Stimulated activated CD8-positive, alpha-beta memory T cell treated with anti-CD3 and anti-CD28 coated beads, Interleukin-7, amount 100 ng/mL, for 4 hours (primary cell): ENCODE results near the gene GASK1A.
"Not testable (repeated sequence)": the region's sequence is repeated elsewhere in the genome, so short reads cannot be mapped to it uniquely, and the experiment has no call there.

Experiments
- DNase-seq, 2 donors: peaks; one replicate each; pipeline ENCODE4 v3.0.0-alpha.2; 2020; ENCODE audit warnings: low read depth in 2 of 2

Gene GASK1A

DNA sequence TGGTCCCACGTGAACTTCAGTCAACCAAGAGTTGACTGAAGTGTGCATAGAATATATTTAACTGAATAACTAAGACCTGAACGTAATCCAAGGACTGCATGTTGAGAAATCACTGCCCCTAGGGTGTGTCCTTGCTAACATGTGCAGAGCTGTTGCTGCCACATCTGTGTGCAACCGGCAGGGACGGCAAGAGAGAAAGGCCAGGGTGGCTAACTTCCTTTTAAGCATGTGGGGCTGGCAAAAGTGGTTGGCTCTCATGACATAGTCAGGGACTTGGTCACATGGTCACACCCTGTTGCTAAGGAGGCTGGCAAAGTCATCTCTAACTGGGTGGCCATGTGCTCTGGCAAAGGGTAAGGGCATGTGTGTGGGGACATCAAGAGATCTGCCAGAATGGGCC lies 52.4 kb downstream of the GASK1A start:
- DNase-seq, result no peak

DNA sequence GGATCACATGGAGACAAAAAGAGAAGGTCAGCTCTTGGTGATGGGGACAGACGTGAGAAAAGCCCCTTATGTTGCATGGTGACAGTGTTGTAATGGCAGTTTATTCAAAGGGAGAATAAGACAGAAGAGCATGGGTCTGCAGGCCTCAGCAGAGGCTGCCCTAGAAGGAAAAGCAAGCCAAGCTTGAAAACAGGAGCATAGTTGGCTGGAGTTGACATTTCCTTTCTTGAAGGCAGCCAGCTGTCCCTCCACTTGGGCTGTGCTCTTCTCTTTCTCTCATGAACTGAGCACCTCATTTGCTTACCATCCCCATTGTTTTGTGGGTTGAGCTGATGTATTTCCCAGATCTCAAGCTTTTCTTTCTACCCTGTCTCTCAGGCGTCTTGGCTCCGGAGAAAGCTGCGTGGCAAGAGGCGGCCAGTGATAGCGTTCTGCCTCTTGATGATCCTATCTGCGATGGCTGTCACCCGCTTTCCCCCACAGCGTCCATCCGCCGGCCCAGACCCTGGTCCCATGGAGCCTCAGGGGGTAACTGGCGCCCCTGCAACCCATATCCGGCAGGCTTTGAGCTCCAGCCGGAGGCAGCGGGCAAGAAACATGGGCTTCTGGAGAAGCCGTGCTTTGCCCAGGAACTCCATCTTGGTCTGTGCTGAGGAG lies 52.9 kb downstream of the GASK1A start:
- DNase-seq, result no peak

DNA sequence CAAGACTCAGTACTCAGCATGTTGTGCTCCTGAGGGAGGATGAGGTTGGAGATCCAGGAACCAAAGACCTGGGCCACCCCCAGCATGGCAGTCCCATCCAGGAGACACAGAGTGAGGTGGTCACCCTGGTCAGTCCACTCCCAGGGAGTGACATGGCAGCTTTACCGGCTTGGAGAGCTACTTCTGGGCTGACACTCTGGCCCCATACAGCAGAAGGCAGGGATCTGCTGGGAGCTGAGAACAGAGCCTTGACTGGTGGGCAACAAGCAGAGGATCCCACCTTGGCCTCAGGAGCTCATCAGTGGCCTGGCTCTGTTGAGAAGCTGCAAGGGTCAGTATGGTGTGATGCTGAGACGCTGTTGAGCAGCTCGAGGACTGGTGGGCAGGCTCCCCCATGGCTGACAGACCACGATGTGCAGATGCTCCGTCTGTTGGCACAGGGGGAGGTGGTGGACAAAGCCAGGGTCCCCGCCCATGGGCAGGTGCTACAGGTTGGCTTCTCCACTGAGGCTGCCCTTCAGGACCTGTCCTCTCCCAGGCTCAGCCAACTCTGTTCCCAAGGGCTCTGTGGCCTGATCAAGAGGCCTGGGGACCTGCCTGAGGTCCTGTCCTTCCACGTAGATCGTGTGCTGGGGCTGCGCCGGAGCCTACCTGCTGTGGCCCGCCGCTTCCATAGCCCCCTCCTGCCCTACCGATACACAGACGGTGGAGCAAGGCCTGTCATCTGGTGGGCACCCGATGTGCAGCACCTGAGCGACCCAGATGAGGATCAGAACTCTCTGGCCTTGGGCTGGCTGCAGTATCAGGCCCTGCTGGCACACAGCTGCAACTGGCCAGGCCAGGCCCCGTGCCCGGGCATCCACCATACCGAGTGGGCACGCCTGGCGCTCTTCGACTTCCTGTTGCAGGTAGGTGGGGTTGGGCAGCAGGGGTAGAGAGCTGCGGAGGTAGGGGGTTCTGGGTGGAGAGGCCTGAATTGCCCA lies 53.8 kb downstream of the GASK1A start:
- DNase-seq, result no peak

DNA sequence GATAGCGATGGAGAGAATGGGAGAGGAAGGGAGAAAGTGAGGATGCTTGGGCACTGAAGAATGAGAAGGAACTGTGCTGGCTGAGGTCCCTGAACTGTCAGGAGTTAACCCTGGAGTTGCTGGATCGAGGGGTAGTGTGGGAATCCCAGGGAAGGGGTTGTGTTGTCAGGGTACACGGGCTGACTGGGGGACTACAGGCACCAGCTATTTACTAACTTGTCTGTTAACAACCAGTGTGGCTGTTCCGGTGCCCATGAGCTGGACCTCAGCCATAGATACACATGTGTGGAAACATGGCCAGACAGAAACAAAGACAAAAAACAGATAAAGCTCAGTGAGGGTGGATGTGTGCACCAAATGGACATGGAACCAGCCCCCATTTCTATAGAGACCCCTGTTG lies 55.1 kb downstream of the GASK1A start:
- DNase-seq, result no peak

DNA sequence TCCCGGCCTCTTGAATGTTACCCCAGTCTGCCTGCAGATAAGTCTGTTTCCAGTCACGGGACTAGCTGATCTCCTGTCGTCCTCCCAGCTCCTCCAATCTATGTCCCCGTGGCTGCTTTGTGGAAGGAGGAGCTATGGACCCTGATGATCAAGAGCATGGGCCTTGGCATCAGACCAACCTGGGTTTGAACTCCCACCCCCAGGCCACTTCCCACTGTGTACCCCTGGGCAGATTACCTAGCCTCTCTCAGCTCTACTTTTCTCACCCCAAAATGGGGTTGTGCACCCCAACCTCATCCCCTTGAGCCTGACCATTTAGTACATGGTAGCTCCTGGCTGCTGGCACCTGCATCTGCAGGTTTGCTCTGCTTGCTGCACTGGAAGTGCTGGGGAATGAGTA lies 55.8 kb downstream of the GASK1A start:
- DNase-seq, result no peak

DNA sequence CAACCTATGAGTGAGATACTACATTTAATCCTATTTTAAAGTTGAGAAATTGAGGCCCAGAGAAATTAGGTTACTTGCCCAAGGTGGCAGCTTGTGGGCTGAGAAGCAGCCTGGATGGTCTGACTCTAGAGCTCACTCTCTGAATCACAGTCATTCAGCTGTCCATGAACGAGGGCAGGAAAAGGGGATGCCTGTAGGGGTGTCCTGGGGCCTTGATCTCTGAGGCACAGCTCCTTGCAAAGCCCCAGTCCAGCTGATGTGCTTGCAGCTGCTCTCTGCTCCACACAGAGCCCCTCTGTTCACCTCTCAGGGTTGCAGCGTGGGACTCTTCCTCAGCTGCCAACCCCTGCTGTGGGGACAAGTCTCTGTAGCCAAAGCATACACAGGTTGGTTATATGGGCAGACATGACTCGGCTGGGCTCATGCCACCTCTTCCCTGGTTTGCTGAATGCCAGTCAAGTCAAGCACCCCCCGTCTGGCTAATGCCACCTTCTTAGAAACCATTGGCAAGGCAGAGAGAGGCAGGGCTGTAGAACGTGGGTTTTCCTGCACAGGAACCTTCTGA lies 56.8 kb downstream of the GASK1A start:
- DNase-seq, result no peak

DNA sequence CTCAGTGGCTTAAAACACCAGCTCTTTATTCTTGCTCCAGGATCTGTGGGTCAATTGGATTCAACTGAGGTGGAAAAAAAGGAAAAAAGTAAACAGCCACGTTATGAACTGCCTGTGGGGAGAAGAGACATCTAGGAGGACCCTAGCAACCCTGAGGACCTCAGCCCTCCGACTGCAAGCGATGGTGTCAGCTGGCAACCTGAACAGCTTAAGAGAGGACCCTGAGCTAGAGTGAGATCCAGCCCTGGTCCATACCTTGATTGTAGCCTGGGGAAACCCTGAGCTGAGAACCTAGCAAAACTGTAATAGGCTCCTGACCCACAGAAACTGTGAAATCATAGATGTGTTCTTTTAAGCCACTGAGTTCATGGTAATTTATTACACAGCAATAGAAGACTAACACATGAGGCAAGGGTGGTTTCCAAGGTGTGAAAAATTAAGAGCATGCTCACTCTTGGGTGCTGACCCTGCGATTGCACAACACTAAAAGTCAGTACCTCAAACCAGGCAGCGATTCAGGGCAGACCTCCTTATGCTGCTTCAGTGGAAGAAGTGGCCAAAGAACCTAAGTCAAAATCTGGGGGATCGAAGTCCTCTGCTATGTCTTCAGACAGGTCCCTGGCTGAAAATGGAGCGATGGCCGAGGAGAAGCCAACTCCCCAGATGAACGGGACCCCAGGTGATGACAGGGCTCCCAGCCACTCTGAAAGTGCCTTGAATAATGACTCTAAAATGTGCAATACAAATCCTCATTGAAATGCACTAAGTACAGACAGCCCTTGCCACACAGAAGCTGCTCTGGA lies 57.7 kb downstream of the GASK1A start:
- DNase-seq, result no peak

DNA sequence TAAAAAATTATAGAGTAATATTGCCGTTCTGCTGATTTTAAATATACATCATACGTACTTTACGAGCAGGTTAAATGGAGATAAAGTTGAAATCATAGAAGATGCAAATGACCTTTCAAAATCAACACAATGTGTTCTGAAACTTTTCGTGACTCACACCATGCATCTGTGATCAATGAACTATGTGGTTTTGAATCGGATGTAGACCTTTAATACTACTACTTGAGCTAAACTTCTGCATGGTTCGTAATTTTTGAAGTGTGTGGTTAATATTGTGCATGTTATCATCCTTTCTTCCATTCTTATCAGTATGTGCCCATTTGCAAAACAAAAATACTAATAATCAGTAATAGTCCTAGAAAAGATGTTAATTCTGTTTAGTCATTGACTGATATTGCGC lies 58.9 kb downstream of the GASK1A start:
- DNase-seq, result no peak

DNA sequence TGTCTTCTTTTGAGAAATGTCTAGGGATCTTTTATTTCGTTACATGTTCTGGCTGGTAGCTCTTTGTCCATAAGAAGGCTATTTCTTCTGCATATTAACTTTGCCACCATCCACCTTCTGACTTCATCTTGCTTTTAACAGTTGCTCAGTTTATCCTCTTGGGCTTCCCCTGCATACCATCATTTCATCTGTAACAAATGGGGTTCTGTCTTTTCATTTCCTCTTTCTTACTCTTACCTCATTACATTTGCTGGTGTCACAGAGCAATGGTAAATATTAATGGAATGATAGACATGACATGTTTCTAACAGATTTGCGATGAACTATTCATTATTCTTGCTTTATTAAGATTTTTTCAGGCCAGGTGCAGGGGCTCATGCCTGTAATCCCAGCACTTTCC lies 62.4 kb downstream of the GASK1A start:
- no peak for DNase-seq

DNA sequence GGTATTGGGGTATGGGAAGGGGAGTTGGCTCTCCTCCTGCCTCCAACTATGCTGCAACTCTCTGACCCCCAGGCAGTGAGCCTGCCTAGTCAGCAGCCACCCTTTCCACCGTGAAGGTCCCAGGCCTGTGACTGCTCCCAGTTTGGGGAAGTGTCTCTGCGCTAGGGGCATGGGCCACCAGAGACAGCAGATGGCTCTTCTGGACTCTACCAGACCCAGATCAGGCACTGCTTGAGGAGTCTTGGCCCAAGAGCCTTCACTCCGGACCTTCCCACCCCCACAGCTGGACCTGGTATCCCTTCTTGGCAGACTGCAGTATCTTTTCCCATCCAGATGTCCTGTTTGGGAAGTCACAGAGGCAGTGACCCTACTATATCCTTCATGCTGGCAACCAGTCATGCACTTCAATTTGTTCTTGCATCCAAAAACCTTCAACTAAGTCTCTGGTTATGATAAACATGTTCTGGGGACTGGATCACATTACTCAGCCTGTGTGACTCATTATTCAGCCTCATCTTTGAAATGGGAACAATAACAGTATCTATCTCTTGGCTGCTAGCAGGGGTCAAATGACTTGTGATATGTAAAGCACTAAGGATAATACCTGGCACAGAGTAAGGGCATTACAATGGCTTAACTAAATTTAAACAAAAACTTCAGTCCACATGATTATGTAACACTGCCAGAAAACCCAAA lies 64.1 kb downstream of the GASK1A start:
- no peak for DNase-seq

DNA sequence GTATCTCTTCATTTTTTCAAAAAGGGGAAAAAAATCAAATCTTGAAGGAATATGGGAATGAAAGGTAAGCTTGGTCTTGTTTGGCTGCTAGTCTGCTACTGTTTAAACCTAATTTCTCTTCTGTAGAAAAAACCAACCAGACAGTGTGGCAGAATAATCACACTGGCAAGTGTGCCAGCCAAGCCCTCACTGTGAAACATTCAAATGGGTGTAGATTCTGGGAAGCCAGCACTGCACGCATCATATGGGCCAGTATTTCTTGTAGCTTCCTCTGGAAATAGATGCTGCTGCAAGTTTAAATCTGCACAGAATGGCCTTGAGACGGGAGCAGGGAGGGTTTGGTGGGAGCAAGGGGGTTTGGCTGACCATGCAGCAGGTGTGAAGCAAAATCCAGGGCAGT lies 64.7 kb downstream of the GASK1A start:
- DNase-seq, result no peak

DNA sequence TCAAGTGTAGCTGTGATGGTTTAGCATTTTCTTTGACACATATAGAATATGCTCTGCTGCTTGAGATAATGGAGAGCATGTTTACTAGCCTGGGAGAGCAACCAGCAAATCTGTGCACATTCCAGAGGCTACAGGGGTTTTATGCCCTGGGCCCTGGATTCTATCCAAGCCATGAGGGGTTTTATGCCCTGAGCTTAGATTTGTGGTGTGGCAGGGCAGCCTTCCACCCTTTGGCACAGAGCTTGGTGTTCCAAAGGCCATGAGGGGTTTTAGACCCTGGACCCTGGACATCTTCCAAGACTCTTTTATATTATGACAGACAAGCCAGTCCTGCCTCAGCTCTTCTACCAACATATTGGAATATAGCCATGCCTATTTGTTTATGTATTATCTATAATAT lies 66.0 kb downstream of the GASK1A start:
- not testable (repeated sequence) for DNase-seq

DNA sequence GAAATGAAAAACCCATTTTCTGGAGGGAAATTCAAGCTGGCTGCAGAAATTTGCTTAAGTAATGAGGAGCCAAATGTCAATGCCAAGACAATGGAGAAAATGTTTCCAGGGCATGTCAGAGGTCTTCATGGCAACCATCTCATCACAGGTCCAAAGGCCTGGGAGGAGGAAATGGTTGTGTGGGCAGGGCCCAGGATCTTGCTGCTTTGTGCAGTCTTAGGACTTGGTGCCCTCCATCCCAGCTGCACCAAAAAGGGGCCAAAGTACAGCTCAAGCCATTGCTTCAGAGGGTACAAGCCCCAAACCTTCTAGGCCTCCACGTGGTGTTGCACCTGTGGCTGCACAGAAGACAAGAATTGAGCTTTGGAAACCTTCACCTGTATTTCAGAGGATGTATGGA lies 67.5 kb downstream of the GASK1A start:
- no peak for DNase-seq

DNA sequence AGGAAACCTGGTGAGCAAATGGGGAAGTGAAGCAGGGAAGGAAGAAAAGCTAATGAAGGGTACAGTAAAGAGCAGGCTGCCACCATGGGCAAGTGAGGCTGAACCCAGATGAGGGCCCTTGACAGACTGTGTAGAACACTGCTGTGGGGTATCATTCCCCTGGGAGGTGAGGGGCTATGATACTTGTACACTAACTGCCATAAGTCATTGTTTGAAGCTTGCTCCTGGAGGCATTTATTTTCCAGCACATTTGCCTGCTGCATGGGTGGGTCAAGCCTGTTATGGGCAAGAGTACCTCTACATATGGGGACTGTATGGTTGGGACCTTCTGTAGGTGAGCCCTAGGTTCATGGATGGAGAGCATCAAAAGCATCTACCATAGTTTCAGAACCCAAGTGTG lies 69.4 kb downstream of the GASK1A start:
- DNase-seq, result no peak

DNA sequence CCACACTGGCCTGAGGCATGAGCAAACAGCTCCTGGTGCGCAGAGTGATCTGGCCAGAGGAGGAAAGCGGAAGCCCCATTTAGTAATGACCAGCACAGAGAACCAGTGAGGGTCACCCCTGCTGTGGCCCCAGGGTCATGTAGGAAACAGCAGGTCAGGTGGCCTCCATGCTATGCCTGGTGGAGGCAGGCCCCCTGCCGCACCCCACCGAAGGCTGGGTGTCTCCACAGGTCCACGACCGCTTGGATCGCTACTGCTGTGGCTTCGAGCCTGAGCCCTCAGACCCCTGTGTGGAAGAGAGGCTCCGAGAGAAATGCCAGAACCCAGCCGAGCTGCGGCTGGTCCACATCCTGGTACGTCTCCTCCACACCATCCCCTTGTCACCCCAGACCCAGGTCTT lies 74.2 kb downstream of the GASK1A start:
- DNase-seq, result no peak

DNA sequence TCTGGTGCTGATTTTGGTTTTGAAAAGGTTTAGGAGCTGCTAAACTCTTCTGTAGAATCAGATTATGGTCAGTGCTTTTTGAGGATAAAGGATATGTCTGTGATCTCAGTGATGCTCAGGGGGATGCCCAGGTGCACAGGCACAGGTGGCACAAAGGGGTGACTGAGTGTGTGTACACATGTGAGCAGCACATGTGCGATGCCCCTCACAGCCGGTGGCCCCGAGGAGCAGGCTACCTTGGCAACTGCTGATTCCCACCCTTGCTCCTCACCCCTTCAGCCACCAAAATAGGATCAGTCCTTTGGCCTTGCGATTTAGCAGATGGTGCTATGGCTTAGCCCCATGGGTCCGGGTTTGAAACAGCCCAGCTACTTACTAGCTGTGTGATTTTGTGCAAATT lies 75.6 kb downstream of the GASK1A start:
- no peak for DNase-seq

DNA sequence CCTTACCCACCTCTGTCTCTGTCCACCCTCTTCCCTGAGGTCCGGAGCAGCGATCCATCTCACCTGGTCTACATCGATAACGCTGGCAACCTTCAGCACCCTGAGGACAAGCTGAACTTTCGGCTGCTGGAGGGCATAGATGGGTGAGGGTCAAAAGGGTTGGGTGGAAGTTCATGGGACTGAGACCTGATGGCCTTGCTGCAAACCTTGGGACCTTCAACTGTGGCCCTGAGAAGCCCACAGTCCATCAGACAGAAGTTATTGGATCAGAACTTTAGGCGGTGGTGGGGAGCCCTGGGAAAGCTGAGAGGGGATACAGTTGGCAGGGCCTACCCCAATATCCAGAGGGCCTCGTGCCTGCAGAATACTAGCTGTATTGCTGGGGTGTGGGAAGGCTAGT lies 76.3 kb downstream of the GASK1A start:
- DNase-seq, result no peak

DNA sequence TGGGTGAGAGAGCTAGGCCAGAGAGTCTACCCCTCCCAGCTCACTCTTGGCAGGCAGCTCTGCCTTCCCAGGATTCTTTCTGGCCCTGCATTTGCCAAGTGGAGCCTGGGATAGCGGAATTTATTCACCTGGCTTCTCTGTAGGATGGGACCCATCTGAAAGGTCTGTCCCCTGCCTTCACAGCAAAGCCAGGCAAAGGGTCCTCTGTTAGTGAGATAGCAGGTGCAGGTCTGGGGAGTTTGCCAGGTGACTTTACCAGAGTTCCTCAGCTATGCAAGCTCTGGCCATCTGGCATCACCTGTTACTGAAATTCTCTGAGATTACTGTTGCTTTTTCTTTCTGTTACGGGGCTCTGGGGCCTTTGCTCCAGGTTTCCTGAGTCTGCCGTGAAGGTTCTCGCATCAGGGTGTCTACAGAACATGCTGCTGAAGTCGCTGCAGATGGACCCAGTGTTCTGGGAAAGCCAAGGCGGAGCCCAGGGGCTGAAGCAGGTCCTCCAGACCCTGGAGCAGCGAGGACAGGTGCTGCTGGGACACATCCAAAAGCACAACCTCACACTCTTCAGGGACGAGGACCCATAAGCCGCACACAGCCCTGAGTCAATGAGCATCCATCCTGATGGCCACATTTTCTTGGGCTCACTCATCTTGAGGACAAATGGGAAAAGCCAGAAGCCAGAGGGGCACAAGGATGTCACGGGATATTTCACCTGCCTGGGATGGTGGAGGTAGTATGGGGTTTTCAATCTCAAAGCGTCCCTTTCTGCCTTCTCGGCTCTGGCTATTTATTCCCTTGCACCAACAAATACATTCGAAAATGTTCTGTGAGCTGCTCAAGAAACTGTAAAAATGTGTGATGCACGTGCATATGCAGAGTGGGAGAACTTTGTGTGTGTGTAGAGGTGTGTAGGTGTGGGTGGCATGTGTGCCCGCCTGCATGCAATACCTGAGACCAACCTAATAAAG lies 77.0 kb downstream of the GASK1A start:
- no peak for DNase-seq

DNA sequence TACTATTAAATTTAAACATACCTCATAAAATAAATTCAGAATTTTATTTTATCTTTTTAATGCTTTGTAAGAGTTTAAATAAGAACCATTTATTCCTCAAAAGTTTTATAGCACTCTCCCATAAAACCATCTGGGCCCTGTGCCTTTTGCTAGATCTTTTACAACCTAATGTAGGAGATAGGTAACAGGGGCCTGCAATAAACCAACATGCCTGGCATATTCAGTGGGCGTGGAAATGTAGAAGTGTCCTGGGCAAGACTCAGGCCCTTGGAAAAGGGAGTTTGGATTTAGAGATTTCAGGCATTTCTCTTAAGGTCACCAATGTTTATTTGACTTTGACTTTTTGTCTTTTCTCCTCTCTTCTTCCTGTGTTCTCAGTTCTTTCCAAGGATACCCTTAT lies 80.3 kb downstream of the GASK1A start:
- no peak for DNase-seq
